ENCODE measurements around the gene PPP6R1. TPM values are rescaled to one million over a fixed set of nuclear protein-coding genes. Genes with fewer than 3 reads are reported as not detected.
A peak's percentile ranks its signal among the peaks of the same experiment; 100 is the strongest.

Gene PPP6R1
- total RNA-seq, 4 donors from 2014 or later = 30.6 to 59.2 (median 47.4) TPM

DNA sequence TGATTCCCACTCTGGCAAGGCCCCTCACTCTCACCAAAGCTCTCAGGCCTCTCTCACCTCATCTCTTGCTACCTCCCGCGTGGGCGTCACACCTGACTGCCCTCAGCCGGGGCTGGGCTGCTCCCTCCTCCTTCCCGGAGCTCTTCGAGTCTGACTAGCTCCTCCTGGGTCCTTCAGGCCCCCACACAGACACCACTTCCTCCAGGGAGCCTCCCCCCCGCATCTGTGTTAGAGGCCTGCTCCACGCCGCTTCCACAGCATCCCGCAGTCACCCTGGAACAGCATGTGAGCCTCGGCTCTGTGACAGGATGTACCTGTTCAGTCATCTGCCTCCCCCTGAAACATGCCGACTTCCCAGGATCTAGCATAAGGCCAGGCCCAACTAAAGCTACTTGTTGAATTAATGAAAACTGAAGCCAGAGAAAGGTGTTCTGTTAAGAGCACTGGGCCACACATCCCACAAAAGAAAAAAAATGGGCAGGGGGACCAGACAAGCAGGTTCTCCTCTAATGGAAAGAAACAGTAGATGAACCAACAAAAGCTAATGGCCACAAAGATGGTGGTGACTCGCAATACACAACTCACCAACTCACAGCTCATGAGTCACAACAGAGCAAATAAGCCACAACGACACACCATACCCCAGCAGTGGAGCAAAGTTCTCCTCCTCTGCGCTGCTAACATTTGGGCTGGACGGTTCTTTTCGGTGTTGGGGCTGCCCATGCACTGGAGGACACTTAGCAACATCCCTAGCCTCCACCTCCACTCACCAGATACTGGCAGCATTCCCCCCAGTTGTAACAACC lies 3.0 kb downstream of the PPP6R1 start:
- no peaks in the 10 kb centered on the region for H3K9me3 ChIP-seq
- 25 to 43% methylated on average over 10 to 13 of the region's 17 CpGs for WGBS, 2 donors
- peak overlapping the region in 3 of 4 donors; percentile 10 to 99 (median 98) for H3K4me3 ChIP-seq
- H3K4me1 ChIP-seq = peaks cover 64 to 84% (median 70%) of the 10 kb centered on the region in 3 donors
- H3K27me3 ChIP-seq = no peaks in the 10 kb centered on the region
- no peak for DNase-seq
- H3K27ac ChIP-seq = peak overlapping the region; percentile 56 to 98 (median 80)
- intact Hi-C loops (cut with DNase I) = no loop called here
- no peaks in the 10 kb centered on the region for H3K36me3 ChIP-seq
- TF ChIP-seq, protein P1, sequence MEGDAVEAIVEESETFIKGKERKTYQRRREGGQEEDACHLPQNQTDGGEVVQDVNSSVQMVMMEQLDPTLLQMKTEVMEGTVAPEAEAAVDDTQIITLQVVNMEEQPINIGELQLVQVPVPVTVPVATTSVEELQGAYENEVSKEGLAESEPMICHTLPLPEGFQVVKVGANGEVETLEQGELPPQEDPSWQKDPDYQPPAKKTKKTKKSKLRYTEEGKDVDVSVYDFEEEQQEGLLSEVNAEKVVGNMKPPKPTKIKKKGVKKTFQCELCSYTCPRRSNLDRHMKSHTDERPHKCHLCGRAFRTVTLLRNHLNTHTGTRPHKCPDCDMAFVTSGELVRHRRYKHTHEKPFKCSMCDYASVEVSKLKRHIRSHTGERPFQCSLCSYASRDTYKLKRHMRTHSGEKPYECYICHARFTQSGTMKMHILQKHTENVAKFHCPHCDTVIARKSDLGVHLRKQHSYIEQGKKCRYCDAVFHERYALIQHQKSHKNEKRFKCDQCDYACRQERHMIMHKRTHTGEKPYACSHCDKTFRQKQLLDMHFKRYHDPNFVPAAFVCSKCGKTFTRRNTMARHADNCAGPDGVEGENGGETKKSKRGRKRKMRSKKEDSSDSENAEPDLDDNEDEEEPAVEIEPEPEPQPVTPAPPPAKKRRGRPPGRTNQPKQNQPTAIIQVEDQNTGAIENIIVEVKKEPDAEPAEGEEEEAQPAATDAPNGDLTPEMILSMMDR (IDR thresholded peaks at IDR 0.05) = no peak
- TF ChIP-seq POLR2A (IDR thresholded peaks at IDR 0.05) = no peak

- H3K36me3 ChIP-seq = peaks cover 0 to 8% (median 0%) of the 10 kb centered on the region in 3 donors
- H3K4me1 ChIP-seq = peaks cover 65 to 89% (median 65%) of the 10 kb centered on the region in 3 donors
- H3K27me3 ChIP-seq = no peaks in the 10 kb centered on the region
- no peaks in the 10 kb centered on the region for H3K9me3 ChIP-seq
- intact Hi-C loops (cut with DNase I) = no loop called here
- H3K4me3 ChIP-seq = peak overlapping the region in 3 of 4 donors; percentile 27 to 99 (median 98)
- H3K27ac ChIP-seq = peak overlapping the region; percentile 57 to 83 (median 71)
- TF ChIP-seq POLR2A (IDR thresholded peaks at IDR 0.05) = no peak
- TF ChIP-seq, protein P1 (IDR thresholded peaks at IDR 0.05) = no peak
- 17% methylated on average over 1 of the region's 6 CpGs; no CpG with 5 or more reads in 1 of the 2 donors for WGBS, 2 donors
- DNase-seq = no peak
Observed at GRCh38 chr19:55254625-55254977, 4.2 kb downstream of the PPP6R1 start.

DNA sequence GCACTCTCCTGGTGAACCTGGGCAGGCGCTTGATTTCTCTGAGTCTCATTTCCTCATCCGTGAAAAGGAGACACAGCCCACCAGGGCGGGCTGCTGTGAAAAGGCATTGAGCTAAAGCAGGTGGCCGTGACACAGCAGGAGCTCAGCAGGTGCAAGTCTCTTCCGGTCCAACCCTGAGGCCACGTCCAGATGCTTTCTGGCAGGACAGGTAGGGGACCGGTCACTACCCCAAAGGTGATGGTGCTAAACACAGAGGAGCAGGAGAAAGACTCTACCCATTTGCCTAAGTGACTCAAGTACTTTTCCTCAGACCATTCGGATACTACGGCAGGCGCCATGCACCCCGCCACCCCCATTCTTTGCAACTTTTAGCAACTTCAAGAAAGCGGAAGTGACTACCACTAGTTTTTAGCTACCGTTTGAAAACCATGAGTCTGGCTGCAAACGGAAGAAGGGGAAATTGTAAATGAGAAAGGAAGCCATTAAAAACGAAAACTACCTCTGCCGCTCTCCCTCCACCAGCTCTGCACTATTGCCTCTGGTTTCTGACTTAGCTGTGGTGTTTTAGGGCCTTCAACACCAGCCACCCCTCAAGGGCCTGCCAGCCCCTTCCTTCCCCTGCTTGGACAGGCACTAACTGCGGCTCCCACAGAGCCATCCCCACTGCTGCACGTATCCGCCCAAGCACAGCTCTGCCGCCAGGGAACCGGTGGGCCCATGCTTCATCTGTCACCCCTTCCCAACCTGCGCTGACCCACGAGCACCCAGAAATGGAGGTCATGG lies 4.8 kb downstream of the PPP6R1 start:
- Histone ChIP-seq H3K4me3 (peak overlapping the region in 3 of 4 donors; percentile 27 to 99 (median 98)), H3K4me1 (peaks cover 65 to 91% (median 65%) of the 10 kb centered on the region in 3 donors)

DNA sequence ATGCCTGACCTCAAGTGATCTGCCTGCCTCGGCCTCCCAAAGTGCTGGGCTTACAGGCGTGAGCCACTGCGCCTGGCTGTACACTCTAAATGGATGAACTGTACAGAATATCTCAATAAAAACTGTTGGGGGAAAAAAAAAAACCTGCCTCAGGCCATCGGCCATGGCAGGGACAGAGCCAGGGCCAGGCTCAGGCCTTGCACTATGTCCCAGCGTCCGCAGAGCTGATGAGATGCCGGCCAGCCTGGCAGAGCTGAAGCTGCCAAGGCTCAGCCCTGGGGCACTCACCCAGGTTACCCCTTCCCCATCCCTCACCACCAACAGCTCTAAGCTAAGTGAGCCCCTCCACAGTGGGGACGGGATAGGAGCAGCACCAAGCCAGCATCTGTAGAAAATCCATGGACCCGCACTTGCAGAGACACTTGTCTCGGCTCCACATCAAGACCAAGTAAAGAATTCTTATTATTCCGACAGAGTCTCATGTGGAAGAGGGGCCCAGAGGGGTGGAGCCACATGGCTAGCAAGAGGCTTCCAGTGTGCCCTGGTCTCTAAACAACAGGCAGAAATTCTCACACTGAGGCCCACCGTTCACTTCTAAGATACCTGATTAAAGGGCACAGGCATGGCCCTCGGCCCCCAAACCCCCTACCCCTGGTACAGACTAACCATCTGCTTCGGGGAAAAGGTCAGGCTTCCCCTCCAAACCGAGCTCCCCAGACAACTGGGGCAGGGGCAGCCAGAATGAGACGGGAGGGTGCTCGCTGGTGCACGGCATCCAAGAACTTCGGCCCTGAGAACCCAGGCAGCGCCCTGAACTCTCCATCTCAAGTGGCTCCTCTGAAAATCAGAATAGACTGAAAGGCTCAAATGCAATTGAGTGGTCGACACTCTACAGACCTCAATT lies 5.8 kb downstream of the PPP6R1 start:
- peak overlapping the region in 3 of 4 donors; percentile 2 to 76 (median 39) for H3K27ac ChIP-seq

More for the DNA sequence above, 4.8 kb downstream of the PPP6R1 start:
- H3K27ac ChIP-seq = peak overlapping the region; percentile 57 to 83 (median 71)
- H3K9me3 ChIP-seq = no peaks in the 10 kb centered on the region
- peaks cover 0 to 9% (median 0%) of the 10 kb centered on the region in 3 donors for H3K36me3 ChIP-seq
- DNase-seq = no peak
- H3K27me3 ChIP-seq = no peaks in the 10 kb centered on the region
- 61 to 70% methylated on average over 20 of the region's 23 CpGs for WGBS, 2 donors
- intact Hi-C loops (cut with DNase I) = no loop called here
- no peak for TF ChIP-seq POLR2A (IDR thresholded peaks at IDR 0.05)
- TF ChIP-seq, protein P1 (IDR thresholded peaks at IDR 0.05) = no peak

More for the DNA sequence above, 5.8 kb downstream of the PPP6R1 start:
- intact Hi-C loops (cut with DNase I) = no loop called here
- no peak for DNase-seq
- peak overlapping the region in 1 of 4 donors; percentile 99 for H3K4me3 ChIP-seq
- H3K36me3 ChIP-seq = peaks cover 0 to 10% (median 0%) of the 10 kb centered on the region in 3 donors
- TF ChIP-seq, protein P1 (IDR thresholded peaks at IDR 0.05) = no peak
- no peak for TF ChIP-seq POLR2A (IDR thresholded peaks at IDR 0.05)
- 75 to 82% methylated on average over 6 to 10 of the region's 21 CpGs for WGBS, 2 donors
- no peaks in the 10 kb centered on the region for H3K27me3 ChIP-seq
- H3K9me3 ChIP-seq = no peaks in the 10 kb centered on the region
- peaks cover 66 to 100% (median 71%) of the 10 kb centered on the region in 3 donors for H3K4me1 ChIP-seq

Data from esophagus squamous epithelium (tissue), 5 donors.